Prostate gland (tissue), 2 donors: ENCODE data around the gene ZNF143. TPM values are rescaled to one million over a fixed set of nuclear protein-coding genes. Genes with fewer than 3 reads are reported as not detected.

Source experiments
- DNase-seq: peaks from one replicate; pipeline ENCODE4 v3.0.0-alpha.2; 2019; ENCODE audit warnings: low spot score
- H3K27ac ChIP-seq, 2 donors: fragments of 200-600 bp; sonication (generic); 2 replicates each; pipeline ENCODE4 v1.5.1; 2017 to 2019
- H3K27me3 ChIP-seq: fragments of 200-600 bp; sonication (generic); replicated peaks from 2 replicates; pipeline ENCODE4 v1.5.1; 2019; ENCODE audit not compliant: insufficient read depth
- H3K36me3 ChIP-seq, 2 donors: fragments of 200-600 bp; sonication (generic); 1 replicate in 1 of 2; 2 replicates in 1 of 2; pipeline versions ENCODE4 v1.5.1 to v1.8.1; 2017 to 2019
- H3K4me1 ChIP-seq: fragments of 200-600 bp; sonication (generic); replicated peaks from 2 replicates; pipeline ENCODE4 v1.5.1; 2019
- H3K4me3 ChIP-seq, 2 donors: fragments of 200-600 bp; sonication (generic); 2 replicates each; pipeline ENCODE4 v1.5.1; 2017 to 2019
- H3K9me3 ChIP-seq: fragments of 200-600 bp; sonication (generic); 2 replicates; pipeline ENCODE4 v1.5.1; 2017
- POLR2A ChIP-seq: fragments of 450-650 bp; IDR thresholded peaks from one replicate; pipeline ENCODE4 v1.6.1; 2016; ENCODE audit warnings: antibody characterized with exemption, mild to moderate bottlenecking
- POLR2AphosphoS5 ChIP-seq: sonication (generic); formaldehyde crosslinking; IDR thresholded peaks from one replicate; pipeline ENCODE4 v1.6.1; 2017; ENCODE audit warnings: antibody characterized with exemption
- WGBS: methylation state at CpG from one replicate; pipeline ENCODE4 v1.1.5; 2018; 5-methylcytosine and 5-hydroxymethylcytosine counted together
- intact Hi-C: fragments of 100-400 bp; cut with DNase I; formaldehyde crosslinking; loops from one replicate; pipeline ENCODE4 v1.14.2; 2022
- total RNA-seq, 2 donors: library from RNA; depleted of rRNA; stranded (reverse); fragments of >200 nt; gene quantifications; one replicate each; pipeline ENCODE4 v1.1.0, GENCODE V29; 2016
- TF ChIP-seq, protein P1 (sequence below), 4 experiments: fragments of 200-600 bp in 2 of 4; fragments of 450-650 bp in 2 of 4; sonication (generic) in 2 of 4; IDR thresholded peaks; 1 replicate in 3 of 4; 2 replicates in 1 of 4; pipeline ENCODE4 v1.5.1; 2016 to 2019; ENCODE audit warnings: antibody characterized with exemption in 4 of 4, mild to moderate bottlenecking in 2 of 4, moderate library complexity in 2 of 4

Gene ZNF143
- total RNA-seq, 2 donors from 2014 or later, result 15.5 to 41.1 TPM

GRCh38 chr11:9573775-9574621, 113.2 kb downstream of the ZNF143 start:
- Histone ChIP-seq H3K4me1 (peaks cover 5% of the 10 kb centered on the region), H3K9me3 (no peaks in the 10 kb centered on the region), H3K27ac (peak overlapping the region; percentile 93 to 99), H3K27me3 (no peaks in the 10 kb centered on the region), H3K36me3 (no peaks in the 10 kb centered on the region), H3K4me3 (peak overlapping the region; percentile 77)
- intact Hi-C loops, result loop anchor here (2.0 to 10.0 kb wide), 2 partner anchors 39 to 731 kb away; partner anchors contain the start of gene ADM
- no peak for TF ChIP-seq POLR2A
- TF ChIP-seq, protein P1, sequence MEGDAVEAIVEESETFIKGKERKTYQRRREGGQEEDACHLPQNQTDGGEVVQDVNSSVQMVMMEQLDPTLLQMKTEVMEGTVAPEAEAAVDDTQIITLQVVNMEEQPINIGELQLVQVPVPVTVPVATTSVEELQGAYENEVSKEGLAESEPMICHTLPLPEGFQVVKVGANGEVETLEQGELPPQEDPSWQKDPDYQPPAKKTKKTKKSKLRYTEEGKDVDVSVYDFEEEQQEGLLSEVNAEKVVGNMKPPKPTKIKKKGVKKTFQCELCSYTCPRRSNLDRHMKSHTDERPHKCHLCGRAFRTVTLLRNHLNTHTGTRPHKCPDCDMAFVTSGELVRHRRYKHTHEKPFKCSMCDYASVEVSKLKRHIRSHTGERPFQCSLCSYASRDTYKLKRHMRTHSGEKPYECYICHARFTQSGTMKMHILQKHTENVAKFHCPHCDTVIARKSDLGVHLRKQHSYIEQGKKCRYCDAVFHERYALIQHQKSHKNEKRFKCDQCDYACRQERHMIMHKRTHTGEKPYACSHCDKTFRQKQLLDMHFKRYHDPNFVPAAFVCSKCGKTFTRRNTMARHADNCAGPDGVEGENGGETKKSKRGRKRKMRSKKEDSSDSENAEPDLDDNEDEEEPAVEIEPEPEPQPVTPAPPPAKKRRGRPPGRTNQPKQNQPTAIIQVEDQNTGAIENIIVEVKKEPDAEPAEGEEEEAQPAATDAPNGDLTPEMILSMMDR (IDR thresholded peaks at IDR 0.05), result no peak
- no peak for TF ChIP-seq POLR2AphosphoS5
- WGBS, result under 1% methylated on average over 47 of the region's 122 CpGs
- no peak for DNase-seq

DNA sequence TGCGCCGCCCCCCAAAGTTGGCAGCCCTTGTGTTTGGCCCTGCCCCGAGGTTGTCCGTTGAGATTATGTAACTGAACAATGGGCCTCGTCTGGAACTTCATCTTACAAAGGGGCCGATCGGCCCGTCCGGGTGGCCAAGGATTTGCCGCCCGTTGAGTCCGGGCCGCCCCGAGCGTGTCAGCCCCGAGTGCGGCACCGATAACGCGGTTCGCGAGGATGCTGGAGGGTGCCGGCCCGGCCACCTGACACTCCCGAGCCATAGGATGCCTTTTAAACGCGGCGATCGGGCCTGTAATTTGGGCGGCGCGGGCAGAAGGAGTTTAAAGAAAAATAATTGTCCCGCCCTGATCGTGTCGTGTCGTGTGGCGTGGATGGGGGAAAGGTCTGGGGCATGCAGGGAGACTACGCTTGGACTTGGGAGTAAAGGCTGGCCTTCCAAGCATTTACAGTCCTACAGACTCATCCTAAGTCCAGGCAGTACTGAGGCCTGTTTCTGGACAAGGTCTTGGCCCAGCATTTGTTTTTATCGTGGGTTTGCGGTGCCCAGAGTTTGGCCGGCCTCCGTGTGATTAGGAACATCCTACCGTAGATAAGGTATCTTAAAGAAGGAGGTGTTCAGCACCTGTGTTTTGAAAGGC, 113.9 kb downstream of the ZNF143 start:
- Histone ChIP-seq H3K4me3 (peak overlapping the region; percentile 77), H3K9me3 (no peaks in the 10 kb centered on the region), H3K4me1 (peaks cover 3% of the 10 kb centered on the region), H3K27me3 (no peaks in the 10 kb centered on the region), H3K36me3 (no peaks in the 10 kb centered on the region), H3K27ac (peak overlapping the region; percentile 93 to 99)
- intact Hi-C loops, result loop anchor here (2.0 to 10.0 kb wide), 3 partner anchors 38 to 730 kb away; partner anchors contain the start of gene ADM
- 0% methylated on average over 40 of the region's 43 CpGs for WGBS
- peak; percentile 27 for DNase-seq
- TF ChIP-seq POLR2A (no peak), POLR2AphosphoS5 (no peak)
- TF ChIP-seq, protein P1 (IDR thresholded peaks at IDR 0.05), result no peak

DNA sequence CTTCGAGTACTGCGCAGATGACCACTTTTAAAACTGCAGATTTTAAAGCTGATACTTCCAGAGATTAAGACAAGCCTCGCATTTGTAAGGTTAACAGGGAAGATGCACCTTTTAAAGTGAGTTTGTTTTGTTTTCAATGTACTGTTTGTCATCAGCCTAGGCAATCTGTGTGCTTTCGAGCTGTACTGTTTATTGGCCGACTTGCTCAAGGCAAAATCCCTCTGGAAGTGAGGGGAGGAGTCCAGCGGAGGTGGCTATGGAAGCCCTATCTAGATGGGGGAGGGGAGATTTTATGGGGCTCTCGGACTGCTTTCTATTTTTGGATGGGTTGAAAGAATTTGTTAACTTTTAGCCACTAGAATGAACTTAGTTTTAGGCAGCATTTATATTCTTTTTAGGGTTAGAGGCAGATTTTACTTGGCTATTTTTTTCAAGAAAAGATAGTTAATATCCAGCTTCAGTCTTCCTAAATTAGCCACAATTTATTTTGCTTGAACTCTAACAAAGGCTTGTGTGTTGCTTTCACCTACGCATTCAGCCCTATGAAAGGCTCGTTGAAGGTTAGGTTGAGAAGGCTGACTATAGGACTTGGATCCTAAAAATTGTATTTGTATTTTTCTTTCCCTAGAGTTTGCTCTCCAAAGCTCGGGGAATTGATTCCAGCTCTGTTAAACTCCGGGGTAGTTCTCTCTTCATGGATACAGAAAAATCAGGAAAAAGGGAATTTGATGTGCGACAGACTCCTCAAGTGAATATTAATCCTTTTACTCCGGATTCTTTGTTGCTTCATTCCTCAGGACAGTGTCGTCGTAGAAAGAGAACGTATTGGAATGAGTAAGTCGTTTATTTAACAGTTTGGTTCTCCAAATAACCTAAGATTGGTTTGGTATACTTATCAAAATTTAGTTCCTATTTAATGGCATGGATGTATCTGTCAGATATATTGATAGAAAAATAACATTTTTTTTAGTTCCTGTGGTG, 114.7 kb downstream of the ZNF143 start:
- TF ChIP-seq POLR2AphosphoS5 (peak; percentile 91), POLR2A (peak; percentile 71)
- TF ChIP-seq, protein P1 (IDR thresholded peaks at IDR 0.05), result no peak
- 5% methylated on average over 17 of the region's 17 CpGs for WGBS
- H3K9me3 ChIP-seq, result no peaks in the 10 kb centered on the region
- H3K4me3 ChIP-seq, result peak overlapping the region; percentile 77
- H3K36me3 ChIP-seq, result no peaks in the 10 kb centered on the region
- H3K27me3 ChIP-seq, result no peaks in the 10 kb centered on the region
- intact Hi-C loops, result loop anchor here (2.0 to 10.0 kb wide), 3 partner anchors 37 to 729 kb away; partner anchors contain the start of gene ADM
- peak; percentile 75 for DNase-seq
- H3K27ac ChIP-seq, result peak overlapping the region; percentile 93 to 99
- no peaks in the 10 kb centered on the region for H3K4me1 ChIP-seq

GRCh38 chr11:9576701-9577381, 116.0 kb downstream of the ZNF143 start:
- no peak for DNase-seq
- TF ChIP-seq POLR2A, result no peak
- no peak for TF ChIP-seq POLR2AphosphoS5
- TF ChIP-seq, protein P1 (IDR thresholded peaks at IDR 0.05), result no peak
- Histone ChIP-seq H3K27me3 (no peaks in the 10 kb centered on the region), H3K36me3 (no peaks in the 10 kb centered on the region), H3K4me3 (peak overlapping the region; percentile 77), H3K27ac (peak overlapping the region; percentile 10 to 93), H3K9me3 (no peaks in the 10 kb centered on the region), H3K4me1 (no peaks in the 10 kb centered on the region)
- intact Hi-C loops, result loop anchor here (5.0 to 10.0 kb wide), 2 partner anchors 45 to 728 kb away; partner anchors contain the start of gene ADM
- WGBS, result 19% methylated on average over 4 of the region's 4 CpGs
